H1 (cell line): ENCODE measurements around the gene TESMIN. TPM values are rescaled to one million over a fixed set of nuclear protein-coding genes. Genes with fewer than 3 reads are reported as not detected.

Experiments
- CTCF ChIA-PET: fragments of 300-600 bp; sonication (Branson Sonifier 250); formaldehyde crosslinking; loops from one replicate; lab custom pipeline; 2021; ENCODE audit not compliant: partially characterized antibody; lab: Charles Lee
- POLR2A ChIA-PET: fragments of 300-600 bp; sonication (Branson Sonifier 250); formaldehyde crosslinking; loops from one replicate; lab custom pipeline; 2021; ENCODE audit warnings: inconsistent platforms; ENCODE audit not compliant: partially characterized antibody; lab: Charles Lee
- DNase-seq, 2 experiments: peaks; one replicate each; pipeline versions ENCODE4 v3.0.0 to v3.0.0-alpha.2; 2010 to 2022; ENCODE audit warnings: low spot score in 2 of 2, low read depth in 1 of 2, mixed read lengths in 1 of 2
- FAIRE-seq: peaks from 2 replicates; lab custom pipeline; 2011; peaks lifted over from hg19 to GRCh38; lab: Jason Lieb, UNC
- H2AFZ ChIP-seq: 2 replicates; pipeline ENCODE4 v1.8.1; 2012; ENCODE audit warnings: low read length, inconsistent platforms
- H2AK5ac ChIP-seq: 2 replicates; pipeline ENCODE4 v1.6.1; 2013; ENCODE audit warnings: low read depth, low read length
- H2BK120ac ChIP-seq: replicated peaks from 2 replicates; pipeline ENCODE3; 2013; ENCODE audit warnings: low read depth, low read length, inconsistent platforms
- H2BK12ac ChIP-seq: 2 replicates; pipeline ENCODE4 v1.6.1; 2013; ENCODE audit warnings: low read depth, low read length
- H2BK15ac ChIP-seq: 2 replicates; pipeline ENCODE4 v1.6.1; 2013; ENCODE audit warnings: low read length
- H2BK20ac ChIP-seq: 2 replicates; pipeline ENCODE4 v1.6.1; 2013; ENCODE audit warnings: low read length
- H2BK5ac ChIP-seq: 2 replicates; pipeline ENCODE4 v1.6.1; 2013; ENCODE audit warnings: low read depth, low read length
- H3K14ac ChIP-seq: 2 replicates; pipeline ENCODE4 v1.6.1; 2013; ENCODE audit warnings: inconsistent platforms; ENCODE audit not compliant: insufficient read length
- H3K18ac ChIP-seq: 2 replicates; pipeline ENCODE4 v1.6.1; 2013; ENCODE audit warnings: low read length; ENCODE audit errors: extremely low read depth
- H3K23ac ChIP-seq: 2 replicates; pipeline ENCODE4 v1.6.1; 2013; ENCODE audit warnings: inconsistent platforms; ENCODE audit not compliant: insufficient read length
- H3K23me2 ChIP-seq: 2 replicates; pipeline ENCODE4 v1.6.1; 2013; ENCODE audit warnings: low read depth, low read length
- H3K27ac ChIP-seq: 2 replicates; pipeline ENCODE4 v1.6.1; 2011; ENCODE audit warnings: low read depth, low read length, inconsistent platforms
- H3K27me3 ChIP-seq, 4 experiments: replicated peaks in 1 of 4; 1 replicate in 1 of 4; 2 replicates in 3 of 4; pipeline versions ENCODE4 v1.6.1 to v1.8.1; 2011 to 2013; ENCODE audit warnings: low read length in 3 of 4, mild to moderate bottlenecking in 3 of 4, inconsistent platforms in 2 of 4, mixed read lengths in 2 of 4, moderate library complexity in 1 of 4; ENCODE audit not compliant: control insufficient read depth in 3 of 4, insufficient read depth in 3 of 4; ENCODE audit errors: extremely low read depth in 1 of 4
- H3K36me3 ChIP-seq, 4 experiments: 2 replicates each; pipeline versions ENCODE4 v1.6.1 to v1.8.1; 2011 to 2013; ENCODE audit warnings: mild to moderate bottlenecking in 4 of 4, low read length in 3 of 4, moderate library complexity in 2 of 4, control low read depth in 1 of 4, inconsistent platforms in 1 of 4; ENCODE audit not compliant: insufficient read depth in 4 of 4, control insufficient read depth in 2 of 4
- H3K4ac ChIP-seq: replicated peaks from 2 replicates; pipeline ENCODE3; 2013; ENCODE audit warnings: low read length, low read depth, mixed read lengths, inconsistent platforms; ENCODE audit not compliant: insufficient read length
- H3K4me1 ChIP-seq, 4 experiments: replicated peaks in 1 of 4; 1 replicate in 1 of 4; 2 replicates in 3 of 4; pipeline versions ENCODE4 v1.6.1 to v1.8.1; 2011 to 2013; ENCODE audit warnings: low read length in 3 of 4, inconsistent platforms in 2 of 4, mixed read lengths in 1 of 4; ENCODE audit not compliant: insufficient read depth in 4 of 4, control insufficient read depth in 3 of 4
- H3K4me2 ChIP-seq, 2 experiments: 2 replicates each; pipeline versions ENCODE4 v1.6.1 to v1.8.1; 2011 to 2013; ENCODE audit warnings: low read depth in 2 of 2, low read length in 2 of 2, control low read depth in 1 of 2, inconsistent platforms in 1 of 2, mild to moderate bottlenecking in 1 of 2; ENCODE audit not compliant: insufficient read depth in 1 of 2
- H3K4me3 ChIP-seq, 4 experiments: fragments of 200-600, 300-600 bp in 1 of 4; sonication (generic), shearing (Covaris generic), sonication (Bioruptor Twin) in 1 of 4; 2 replicates each; pipeline versions ENCODE4 v1.5.1 to v1.8.1; 2011 to 2016; ENCODE audit warnings: low read length in 4 of 4, low read depth in 3 of 4, control low read depth in 2 of 4, inconsistent platforms in 2 of 4, mild to moderate bottlenecking in 2 of 4, mixed read lengths in 1 of 4, moderate library complexity in 1 of 4; ENCODE audit not compliant: insufficient read depth in 2 of 4; ENCODE audit errors: extremely low read depth in 1 of 4
- H3K56ac ChIP-seq: replicated peaks from 2 replicates; pipeline ENCODE3; 2013; ENCODE audit warnings: low read depth, mild to moderate bottlenecking, mixed read lengths, low read length, inconsistent platforms; ENCODE audit not compliant: insufficient read length
- H3K79me1 ChIP-seq: 2 replicates; pipeline ENCODE4 v1.6.1; 2013; ENCODE audit warnings: low read depth, low read length, control low read depth
- H3K79me2 ChIP-seq, 2 experiments: 2 replicates each; pipeline versions ENCODE4 v1.6.1 to v1.8.1; 2012 to 2013; ENCODE audit warnings: low read length in 2 of 2, mild to moderate bottlenecking in 2 of 2, inconsistent platforms in 1 of 2; ENCODE audit not compliant: insufficient read depth in 2 of 2, control insufficient read depth in 1 of 2
- H3K9ac ChIP-seq, 4 experiments: replicated peaks in 1 of 4; 1 replicate in 1 of 4; 2 replicates in 3 of 4; pipeline versions ENCODE4 v1.6.1 to v1.8.1; 2011 to 2013; ENCODE audit warnings: low read depth in 3 of 4, low read length in 3 of 4, control low read depth in 2 of 4, mild to moderate bottlenecking in 2 of 4, moderate library complexity in 2 of 4, inconsistent platforms in 1 of 4; ENCODE audit errors: extremely low read depth in 1 of 4
- H3K9me3 ChIP-seq, 2 experiments: 2 replicates each; pipeline versions ENCODE4 v1.6.1 to v1.8.1; 2012 to 2013; ENCODE audit warnings: mild to moderate bottlenecking in 2 of 2, moderate library complexity in 2 of 2, control low read depth in 1 of 2, inconsistent platforms in 1 of 2, low read depth in 1 of 2, low read length in 1 of 2, mixed read lengths in 1 of 2; ENCODE audit not compliant: insufficient read depth in 2 of 2
- H4K20me1 ChIP-seq, 2 experiments: replicated peaks in 1 of 2; 2 replicates each; pipeline versions ENCODE3 to v1.8.1; 2011 to 2013; ENCODE audit warnings: inconsistent platforms in 2 of 2, low read length in 2 of 2, mild to moderate bottlenecking in 1 of 2; ENCODE audit not compliant: insufficient read depth in 2 of 2, control insufficient read depth in 1 of 2
- H4K5ac ChIP-seq: 2 replicates; pipeline ENCODE4 v1.6.1; 2013; ENCODE audit warnings: low read length, low read depth, mixed read lengths, inconsistent platforms; ENCODE audit not compliant: insufficient read length
- H4K8ac ChIP-seq: 2 replicates; pipeline ENCODE4 v1.8.0; 2013; ENCODE audit warnings: mild to moderate bottlenecking, moderate library complexity, low read length, inconsistent platforms; ENCODE audit not compliant: insufficient read depth; ENCODE audit errors: extremely low read depth
- H4K91ac ChIP-seq: replicated peaks from 2 replicates; pipeline ENCODE3; 2013; ENCODE audit warnings: low read length, mixed read lengths, inconsistent platforms; ENCODE audit not compliant: insufficient read length
- RAD21 ChIP-seq, 2 experiments: IDR thresholded peaks in 1 of 2; conservative IDR thresholded peaks in 1 of 2; 2 replicates each; pipeline ENCODE4 v1.6.1; 2011; ENCODE audit warnings: low read depth in 2 of 2, low read length in 2 of 2, improper control_type of control experiment in 1 of 2, inconsistent platforms in 1 of 2, mild to moderate bottlenecking in 1 of 2, moderate library complexity in 1 of 2
- SIX5 ChIP-seq: IDR thresholded peaks from 2 replicates; pipeline ENCODE4 v1.6.1; 2011; ENCODE audit warnings: mild to moderate bottlenecking, low read depth, low read length
- WGBS, 2 experiments: shearing (Covaris generic) in 1 of 2; methylation state at CpG; one replicate each; pipeline versions ENCODE4 v1.1.6 to v1.1.7; 2013 to 2015; ENCODE audit warnings: low lambda C conversion rate in 2 of 2, mixed read lengths in 2 of 2, inconsistent platforms in 1 of 2, low coverage in 1 of 2, missing lambda C conversion rate in 1 of 2; ENCODE audit not compliant: insufficient replicate concordance in 2 of 2, insufficient coverage in 1 of 2, insufficient read length in 1 of 2; ENCODE audit errors: extremely low coverage in 1 of 2, missing lambda C conversion rate in 1 of 2; 5-methylcytosine and 5-hydroxymethylcytosine counted together
- polyA plus RNA-seq, 7 experiments: library from polyadenylated mRNA; depleted of rRNA in 3 of 7; stranded (reverse) in 5 of 7; unstranded in 2 of 7; fragments of >200 nt in 5 of 7; fragments of 200-250 nt in 2 of 7; gene quantifications; 1 replicate in 5 of 7; 2 replicates in 1 of 7; 4 replicates in 1 of 7; pipeline versions ENCODE4 v1.2.1 to v1.2.3, GENCODE V29; 2011 to 2013; ENCODE audit warnings: missing spikeins in 2 of 7, mixed read lengths in 2 of 7
- total RNA-seq: library from RNA; stranded (reverse); fragmentation: NEBNext Ultra II Directional; extraction: Animal tissue kit (Norgen Biotek cat#: 25700); gene quantifications from 2 replicates; pipeline ENCODE4 v1.2.1, GENCODE V29; 2021

TESMIN gene
- total and polyA plus RNA-seq, 2 of the 8 experiments (the other 6 are each of a cell fraction or from before 2014, with no cell fraction given), result 22.6 to 61.1 TPM

DNA sequence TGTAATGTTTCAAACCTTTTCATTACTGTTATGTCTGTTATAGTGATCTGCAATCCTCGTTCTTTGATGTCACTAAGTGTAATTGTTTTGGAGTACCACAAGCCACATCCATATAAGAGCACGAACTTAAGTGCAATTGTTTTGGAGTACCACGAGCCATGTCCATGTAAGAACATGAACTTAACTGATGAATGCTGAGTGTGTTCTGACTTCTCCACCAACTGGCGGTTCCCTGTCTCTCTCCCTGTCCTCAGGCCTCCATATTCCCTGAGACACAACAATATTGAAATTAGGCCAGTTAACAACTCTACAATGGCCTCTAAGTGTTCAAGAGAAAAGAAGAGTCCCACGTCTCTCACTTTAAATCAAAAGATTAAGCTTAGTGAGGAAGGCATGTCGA lies 23.5 kb downstream of the TESMIN start:
- Histone ChIP-seq H3K4ac (no peak overlapping the region), H3K23me2 (no peaks in the 10 kb centered on the region), H3K56ac (no peak overlapping the region), H2BK15ac (no peak overlapping the region), H3K18ac (no peak overlapping the region), H3K9ac (no peak overlapping the region), H2AFZ (no peak overlapping the region), H3K79me1 (no peaks in the 10 kb centered on the region), H2BK12ac (no peak overlapping the region), H3K4me2 (no peak overlapping the region), H3K79me2 (no peaks in the 10 kb centered on the region), H3K23ac (no peak overlapping the region), H2BK120ac (no peak overlapping the region), H2AK5ac (no peak overlapping the region), H4K91ac (no peak overlapping the region), H4K5ac (no peak overlapping the region), H3K14ac (no peak overlapping the region), H3K4me1 (peaks cover 0 to 3% (median 0%) of the 10 kb centered on the region in 4 experiments; a peak in 3 of 7 replicates), H4K8ac (no peak overlapping the region), H2BK5ac (no peak overlapping the region), H3K36me3 (no peaks in the 10 kb centered on the region), H3K9me3 (no peaks in the 10 kb centered on the region), H3K27ac (no peak overlapping the region), H3K27me3 (no peaks in the 10 kb centered on the region), H3K4me3 (no peak overlapping the region), H2BK20ac (no peak overlapping the region), H4K20me1 (no peaks in the 10 kb centered on the region)
- ChIA-PET POLR2A (interaction anchor here (1.3 to 1.4 kb wide), 2 partner anchors 11 to 70 kb away, joined by 3 to 5 read pairs; no protein-coding TSS in a partner anchor), CTCF (interaction anchor here (1.0 to 1.3 kb wide), 3 partner anchors 18 to 317 kb away, joined by 3 to 4 read pairs (median 3); no protein-coding TSS in a partner anchor)
- no peak for DNase-seq
- no peak for FAIRE-seq
- TF ChIP-seq SIX5 (no peak), RAD21 (IDR thresholded peaks at IDR 0.05 in 1 of 2, conservative IDR thresholded peaks at IDR 0.05 in 1 of 2; ENCODE audit: low read depth in 2 of 2, low read length in 2 of 2) (peak; percentile 42 to 47; a peak in 3 of 4 replicates)
- 95% methylated on average over 6 of the region's 6 CpGs; no CpG with 5 or more reads in 1 of the 2 experiments for WGBS, 2 experiments
